ENCODE data around the gene ZNF644.
"Not testable (repeated sequence)": the region's sequence is repeated elsewhere in the genome, so short reads cannot be mapped to it uniquely, and the experiment has no call there.

The ZNF644 gene

DNA sequence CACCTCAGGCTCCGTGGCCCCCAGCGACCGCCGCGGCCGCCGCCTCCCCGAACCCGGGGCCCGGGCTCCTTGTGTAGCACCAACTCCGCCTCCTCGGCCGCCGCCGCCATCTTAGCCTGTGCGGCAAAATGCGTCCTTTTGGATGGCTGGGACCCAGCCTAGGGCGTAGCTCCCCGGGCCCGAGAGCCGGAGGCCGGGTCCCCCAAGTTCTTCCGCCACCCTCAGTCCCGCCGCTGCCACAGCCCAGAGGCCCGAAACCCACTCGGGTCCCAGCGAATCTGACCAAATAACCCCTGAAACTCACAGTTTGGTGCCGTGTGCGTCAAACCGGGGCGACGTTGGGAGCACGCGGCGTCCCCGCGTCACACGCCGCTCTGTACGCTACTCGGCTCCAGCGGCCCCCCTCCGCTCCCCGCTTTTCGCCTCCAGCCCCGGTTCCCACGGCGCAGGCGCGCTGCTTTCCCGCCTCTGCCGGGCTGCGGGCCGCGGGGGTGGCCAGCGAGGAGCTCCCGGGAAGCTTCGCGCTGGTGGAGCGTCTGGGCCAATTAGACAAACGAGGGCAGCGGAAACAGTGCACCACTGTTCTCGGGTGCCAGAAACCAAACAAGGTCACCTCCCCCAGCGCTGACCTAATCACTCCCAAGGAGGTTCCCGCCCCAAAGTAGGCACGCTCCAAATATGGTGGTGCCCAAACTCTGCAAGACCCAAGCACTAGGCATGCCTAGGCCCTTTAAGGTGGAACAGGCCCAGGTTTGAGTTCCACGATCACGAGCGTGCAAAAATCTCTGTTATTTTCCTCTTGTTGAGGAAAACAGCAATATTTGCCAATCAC, at the start of gene ZNF644:
TSS of gene ZNF644 (minus strand) at position 350 of the 832 bp plus-strand sequence. CDS start 39,682 bp downstream, outside the sequence.
- DNase-seq = peak; percentile 94

DNA sequence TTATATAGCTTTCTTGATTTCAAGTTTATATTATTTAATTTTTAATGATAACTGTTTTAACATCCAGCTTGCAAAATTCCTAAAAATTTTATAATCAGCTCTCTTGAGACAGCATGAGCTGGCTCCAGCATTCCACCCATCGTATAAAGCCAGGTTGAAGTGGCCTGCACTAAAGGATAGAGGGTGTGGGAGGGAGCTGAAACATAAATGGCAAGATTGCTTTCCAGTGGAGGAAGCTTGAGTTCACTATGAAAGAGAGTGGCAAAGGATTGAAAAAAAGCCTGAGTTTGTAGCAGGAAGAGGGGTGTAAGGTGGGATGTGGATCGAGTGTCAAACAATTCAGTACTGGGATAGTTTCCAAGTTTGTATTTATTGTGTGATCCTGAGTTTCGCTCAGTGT, 48.5 kb upstream of the ZNF644 start:
- no peak for DNase-seq

DNA sequence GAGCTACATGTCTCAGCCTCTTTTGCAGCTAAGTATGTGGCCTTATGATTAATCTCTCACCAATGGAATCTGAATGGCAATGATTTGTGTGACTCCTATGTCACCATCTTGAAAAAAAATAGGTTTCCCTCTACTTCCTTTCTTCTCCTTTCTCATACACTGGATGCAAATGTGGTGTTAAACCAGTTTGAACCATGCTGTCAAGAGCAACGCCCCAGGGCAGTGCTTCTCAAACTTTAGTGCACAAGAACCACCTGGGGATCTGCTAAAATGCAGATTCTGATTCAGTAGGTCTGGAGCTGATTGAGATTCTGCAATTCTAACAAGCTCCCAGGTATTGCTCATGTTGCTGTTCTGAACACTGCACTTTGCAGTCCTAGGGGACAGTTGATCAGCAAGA, 44.7 kb upstream of the ZNF644 start:
- no peak for DNase-seq

GRCh38 chr1:91065337-91065736, 43.5 kb upstream of the ZNF644 start:
- no peak for DNase-seq

DNA sequence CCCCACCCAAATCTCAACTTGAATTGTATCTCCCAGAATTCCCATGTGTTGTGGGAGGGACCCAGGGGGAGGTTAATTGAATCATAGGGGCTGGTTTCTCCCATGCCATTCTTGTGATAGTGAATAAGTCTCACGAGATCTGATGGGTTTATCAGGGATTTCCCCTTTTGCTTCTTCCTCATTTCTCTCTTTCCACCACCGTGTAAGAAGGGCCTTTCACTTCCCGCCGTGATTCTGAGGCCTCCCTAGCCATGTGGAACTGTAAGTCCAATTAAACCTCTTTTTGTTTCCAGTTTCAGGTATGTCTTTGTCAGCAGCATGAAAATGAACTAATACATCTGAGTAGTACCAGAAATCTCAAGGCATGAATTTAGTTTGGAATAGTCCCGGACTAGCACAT, 41.6 kb upstream of the ZNF644 start:
- not testable (repeated sequence) for DNase-seq

- no peak for DNase-seq
Observed at GRCh38 chr1:91059157-91059556, 37.3 kb upstream of the ZNF644 start.

DNA sequence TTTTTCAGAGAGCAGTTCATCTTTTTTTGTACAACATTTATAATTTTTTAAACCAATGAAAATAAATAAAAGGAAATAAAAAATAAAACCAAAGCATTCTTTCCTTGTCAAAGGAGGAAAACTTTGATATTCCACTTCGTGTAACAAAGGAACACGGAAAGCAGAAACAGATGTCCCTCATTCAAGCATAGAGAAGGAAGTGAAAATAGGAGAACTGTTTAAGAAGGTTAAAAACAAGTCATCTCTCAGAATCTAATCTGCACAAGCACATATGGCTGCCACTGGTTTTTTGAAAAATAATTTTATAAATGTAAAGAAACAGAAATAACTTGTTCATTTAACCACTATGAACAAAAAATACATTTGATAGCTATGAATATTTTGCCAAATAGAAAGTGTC, 35.9 kb upstream of the ZNF644 start:
- no peak for DNase-seq

DNA sequence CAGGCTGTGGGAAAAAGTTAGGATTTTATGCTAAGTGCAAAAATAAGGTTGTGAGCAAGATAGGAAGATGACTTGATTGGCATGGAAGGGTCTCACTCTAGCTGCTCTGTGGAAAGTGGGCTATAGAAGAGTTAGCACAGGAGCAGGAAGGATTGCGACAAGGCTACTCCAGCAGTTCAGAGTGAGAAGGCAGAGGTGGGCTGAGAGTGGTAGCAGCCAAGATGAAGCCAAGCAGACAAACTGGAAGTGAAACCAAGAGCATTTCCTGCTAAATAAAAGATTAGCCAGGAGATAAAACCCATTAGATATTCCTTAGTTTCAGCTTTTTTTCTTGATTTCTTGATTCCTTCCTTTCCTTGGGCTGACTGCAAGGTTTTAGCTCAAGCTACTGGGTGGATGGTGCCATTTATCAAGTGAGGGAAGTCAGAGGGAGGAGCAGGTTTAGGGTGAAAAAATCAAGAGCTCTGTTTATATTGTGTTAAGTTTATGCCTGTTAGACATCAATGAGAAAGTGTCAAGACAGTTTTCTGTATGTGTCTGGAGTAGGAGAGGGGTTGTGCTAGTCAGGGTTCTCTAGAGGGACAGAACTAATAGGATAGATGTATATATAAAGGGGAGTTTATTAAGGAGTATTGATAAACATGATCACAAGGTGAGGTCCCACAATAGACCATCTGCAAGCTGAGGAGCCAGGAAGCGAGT, 33.1 kb upstream of the ZNF644 start:
- no peak for DNase-seq

DNA sequence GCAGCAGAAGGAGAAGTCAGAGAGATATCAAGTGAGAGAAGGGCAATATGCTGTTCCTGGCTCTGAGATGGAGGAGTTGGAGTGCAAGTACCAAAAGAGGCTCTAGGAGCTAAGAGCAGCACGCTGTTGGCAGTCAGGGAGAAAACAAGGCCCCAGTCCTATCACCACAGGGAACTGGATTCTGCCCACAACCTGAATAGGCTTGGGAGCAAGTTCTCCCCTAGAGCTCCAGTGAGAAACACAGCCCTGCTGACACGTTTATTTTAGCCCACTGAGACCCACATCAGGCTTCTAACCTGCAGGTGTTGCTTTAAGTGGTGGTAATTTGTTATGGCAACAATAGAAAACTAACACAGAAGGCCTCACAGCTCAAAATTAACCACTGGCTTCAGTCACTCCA, 31.8 kb upstream of the ZNF644 start:
- no peak for DNase-seq

- DNase-seq = not testable (repeated sequence)
Observed at GRCh38 chr1:91049551-91049950, 27.7 kb upstream of the ZNF644 start.

- no peak for DNase-seq
Observed at GRCh38 chr1:91046766-91047165, 24.9 kb upstream of the ZNF644 start.

DNA sequence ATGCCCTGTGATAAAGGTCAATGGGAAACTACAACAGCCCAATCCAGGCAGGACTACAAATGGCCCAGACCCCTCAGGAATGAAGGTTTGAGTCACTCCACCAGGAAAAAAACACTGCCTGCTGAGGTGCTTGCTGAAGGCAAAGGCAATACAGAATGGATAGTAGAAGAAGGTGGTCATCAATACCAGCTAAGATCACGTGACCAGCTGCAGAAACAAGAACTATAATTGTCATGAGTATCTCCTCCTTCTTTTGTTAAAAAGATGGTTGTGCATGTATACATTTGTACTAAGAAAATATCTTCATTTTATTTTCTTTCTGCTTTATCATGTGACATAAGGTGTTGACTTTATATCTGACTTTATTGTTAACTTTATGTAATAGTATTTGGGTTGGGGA, 23.4 kb upstream of the ZNF644 start:
- no peak for DNase-seq

GRCh38 chr1:91044776-91045175, 22.9 kb upstream of the ZNF644 start:
- DNase-seq = not testable (repeated sequence)

GRCh38 chr1:91042372-91042771, 20.5 kb upstream of the ZNF644 start:
- DNase-seq = not testable (repeated sequence)

- no peak for DNase-seq
Observed at GRCh38 chr1:91038582-91038981, 16.7 kb upstream of the ZNF644 start.

GRCh38 chr1:91036894-91037829, 15.3 kb upstream of the ZNF644 start:
- no peak for DNase-seq

GRCh38 chr1:91032349-91032748, 10.5 kb upstream of the ZNF644 start:
- no peak for DNase-seq

DNA sequence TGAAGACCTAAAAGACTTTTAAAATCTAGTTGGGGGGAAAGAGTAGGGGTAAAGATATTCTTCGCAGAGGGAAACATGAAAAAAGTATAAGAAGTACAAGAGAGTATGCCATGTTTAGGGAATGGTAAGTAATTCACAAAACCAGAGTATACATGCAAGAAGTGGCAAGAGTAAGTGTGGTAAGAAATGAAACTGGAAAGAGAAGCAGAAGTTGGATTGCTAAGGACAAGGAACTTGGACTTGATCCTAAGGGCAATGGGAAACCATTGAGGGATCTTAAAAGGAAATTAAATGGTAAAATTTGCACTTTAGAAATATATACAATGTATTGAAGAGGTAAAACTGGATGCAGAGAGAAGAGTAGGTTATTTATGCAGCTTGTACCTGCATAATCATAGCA, 9.2 kb upstream of the ZNF644 start:
- DNase-seq = no peak

DNA sequence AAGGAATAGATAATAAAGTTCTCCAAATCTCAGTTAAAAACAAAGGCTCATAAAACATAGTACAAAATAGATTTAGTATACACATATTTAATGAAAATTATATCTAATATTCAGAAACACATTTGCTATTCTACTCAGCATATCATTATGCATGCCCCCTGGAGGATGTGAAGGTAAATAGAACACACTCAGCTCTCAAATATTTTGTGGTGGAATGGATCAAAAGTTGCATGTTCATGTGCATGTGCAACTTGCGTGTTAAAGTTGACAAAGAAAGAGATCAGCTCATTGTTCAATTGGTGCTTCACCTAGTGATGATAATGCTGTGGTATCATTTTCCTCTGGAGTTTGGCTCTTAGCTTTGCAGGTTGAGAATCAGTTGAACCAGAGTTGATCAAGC, 4.9 kb upstream of the ZNF644 start:
- DNase-seq = no peak

GRCh38 chr1:91026320-91026719, 4.5 kb upstream of the ZNF644 start:
- no peak for DNase-seq

DNA sequence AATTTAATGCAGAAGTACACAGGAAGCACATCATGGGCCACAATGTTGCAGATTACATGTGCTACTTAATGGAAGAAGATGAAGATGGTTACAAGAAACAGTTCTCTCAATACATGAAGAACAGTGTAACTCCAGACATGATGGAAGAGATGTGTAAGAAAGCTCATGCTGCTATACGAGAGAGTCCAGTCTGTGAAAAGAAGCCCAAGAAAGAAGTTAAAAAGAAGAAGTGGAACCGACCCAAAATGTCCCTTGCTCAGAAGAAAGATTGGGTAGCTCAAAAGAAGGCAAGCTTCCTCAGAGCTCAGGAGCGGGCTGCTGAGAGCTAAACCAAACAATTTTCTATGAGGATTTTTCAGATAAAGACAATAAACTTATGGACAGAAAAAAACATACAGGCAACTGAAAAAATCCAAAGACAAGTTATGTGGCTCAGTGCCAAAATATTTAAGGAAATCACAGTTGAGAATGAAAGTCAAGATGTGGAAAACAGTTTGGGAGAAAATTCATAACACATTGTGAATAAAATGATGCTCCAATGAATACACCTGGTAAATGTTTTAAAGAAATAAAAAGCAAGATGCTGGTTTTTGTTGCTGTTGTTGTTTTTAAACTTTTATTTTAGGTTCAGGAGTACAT, 2.8 kb upstream of the ZNF644 start:
- DNase-seq = no peak

GRCh38 chr1:91022518-91022929, 689 bp upstream of the ZNF644 start:
- no peak for DNase-seq
